Thyroid gland (tissue), 4 donors: ENCODE data around the gene MAP4K5.

Experiments
- POLR2A ChIP-seq, 2 donors: fragments of 450-650 bp; IDR thresholded peaks; one replicate each; pipeline ENCODE4 v1.6.1; 2017; ENCODE audit warnings: antibody characterized with exemption in 2 of 2, mild to moderate bottlenecking in 2 of 2, moderate library complexity in 1 of 2
- TF ChIP-seq, protein P1 (sequence below), 6 experiments: fragments of 200-600 bp in 3 of 6; fragments of 450-650 bp in 3 of 6; sonication (generic) in 3 of 6; IDR thresholded peaks; one replicate each; pipeline ENCODE4 v1.5.1; 2016 to 2019; ENCODE audit warnings: antibody characterized with exemption in 6 of 6, mild to moderate bottlenecking in 2 of 6, inconsistent platforms in 1 of 6, moderate library complexity in 1 of 6

DNA sequence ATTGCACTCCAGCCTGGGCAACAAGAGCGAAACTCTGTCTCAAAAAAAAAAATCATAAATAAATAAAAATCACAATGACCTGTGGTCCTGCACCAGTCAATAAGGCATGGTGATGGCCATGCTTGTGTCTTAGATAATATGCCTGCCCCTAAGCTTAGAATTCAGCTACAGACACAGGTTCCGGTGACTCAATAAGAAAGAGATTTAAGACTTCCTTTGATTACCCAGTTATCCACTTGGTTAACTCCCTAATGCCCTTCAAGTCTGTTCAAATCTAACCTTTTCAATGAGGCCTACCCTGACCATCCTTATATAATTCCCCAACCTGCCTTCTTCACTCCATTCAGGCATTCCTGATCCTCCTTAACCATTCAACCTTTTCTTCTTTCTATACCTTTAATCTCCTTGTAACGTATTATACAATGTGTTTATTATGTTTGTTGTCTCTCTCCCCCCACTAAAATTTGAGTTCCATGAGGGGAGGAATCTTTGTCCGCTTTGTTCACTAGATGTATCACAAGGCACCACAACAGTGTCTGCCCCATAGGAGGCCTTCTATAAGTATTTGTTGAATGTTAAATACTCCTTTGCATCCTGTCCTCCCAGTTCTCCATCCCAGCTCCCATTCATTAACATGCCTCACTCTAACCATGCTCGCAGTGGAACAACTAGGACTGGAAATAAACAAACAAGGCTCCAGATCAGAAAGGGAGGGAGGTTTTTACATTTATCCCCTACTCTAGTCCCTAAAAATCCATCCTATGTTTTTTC is 8.9 kb downstream of the MAP4K5 start:
- TF ChIP-seq, protein P1, sequence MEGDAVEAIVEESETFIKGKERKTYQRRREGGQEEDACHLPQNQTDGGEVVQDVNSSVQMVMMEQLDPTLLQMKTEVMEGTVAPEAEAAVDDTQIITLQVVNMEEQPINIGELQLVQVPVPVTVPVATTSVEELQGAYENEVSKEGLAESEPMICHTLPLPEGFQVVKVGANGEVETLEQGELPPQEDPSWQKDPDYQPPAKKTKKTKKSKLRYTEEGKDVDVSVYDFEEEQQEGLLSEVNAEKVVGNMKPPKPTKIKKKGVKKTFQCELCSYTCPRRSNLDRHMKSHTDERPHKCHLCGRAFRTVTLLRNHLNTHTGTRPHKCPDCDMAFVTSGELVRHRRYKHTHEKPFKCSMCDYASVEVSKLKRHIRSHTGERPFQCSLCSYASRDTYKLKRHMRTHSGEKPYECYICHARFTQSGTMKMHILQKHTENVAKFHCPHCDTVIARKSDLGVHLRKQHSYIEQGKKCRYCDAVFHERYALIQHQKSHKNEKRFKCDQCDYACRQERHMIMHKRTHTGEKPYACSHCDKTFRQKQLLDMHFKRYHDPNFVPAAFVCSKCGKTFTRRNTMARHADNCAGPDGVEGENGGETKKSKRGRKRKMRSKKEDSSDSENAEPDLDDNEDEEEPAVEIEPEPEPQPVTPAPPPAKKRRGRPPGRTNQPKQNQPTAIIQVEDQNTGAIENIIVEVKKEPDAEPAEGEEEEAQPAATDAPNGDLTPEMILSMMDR (IDR thresholded peaks at IDR 0.05) = no peak
- no peak for TF ChIP-seq POLR2A (IDR thresholded peaks at IDR 0.05)
